Vagina (tissue), 2 donors: Measurements from ENCODE around the gene C3. TPM values are rescaled to one million over a fixed set of nuclear protein-coding genes. Genes with fewer than 3 reads are reported as not detected.
"Not testable (repeated sequence)": the region's sequence is repeated elsewhere in the genome, so short reads cannot be mapped to it uniquely, and the experiment has no call there.

Experiments used
- DNase-seq, 2 donors: peaks; one replicate each; pipeline ENCODE4 v3.0.0-alpha.2; 2017; ENCODE audit errors: extremely low spot score in 2 of 2
- H3K27ac ChIP-seq: fragments of 200-600 bp; sonication (generic); one replicate; pipeline ENCODE4 v1.5.1; 2019
- H3K27me3 ChIP-seq: fragments of 200-600 bp; sonication (generic); one replicate; pipeline ENCODE4 v1.5.1; 2019
- H3K36me3 ChIP-seq, 2 donors: fragments of 200-600 bp; sonication (generic); one replicate each; pipeline ENCODE4 v1.5.1; 2017 to 2019
- H3K4me1 ChIP-seq: fragments of 200-600 bp; sonication (generic); one replicate; pipeline ENCODE4 v1.5.1; 2019
- H3K4me3 ChIP-seq, 2 donors: fragments of 200-600 bp; sonication (generic); 1 replicate in 1 of 2; 2 replicates in 1 of 2; pipeline ENCODE4 v1.5.1; 2016 to 2019
- H3K9me3 ChIP-seq: fragments of 200-600 bp; sonication (generic); one replicate; pipeline ENCODE4 v1.5.1; 2019
- CTCF ChIP-seq, 3 experiments: fragments of 450-650 bp in 2 of 3; fragments of 200-600 bp in 1 of 3; sonication (generic) in 1 of 3; IDR thresholded peaks; one replicate each; pipeline ENCODE4 v1.5.1; 2017 to 2019; ENCODE audit warnings: antibody characterized with exemption in 3 of 3, mild to moderate bottlenecking in 2 of 3, moderate library complexity in 2 of 3
- POLR2A ChIP-seq, 2 donors: fragments of 450-650 bp; IDR thresholded peaks; one replicate each; pipeline ENCODE4 v1.6.1; 2017; ENCODE audit warnings: antibody characterized with exemption in 2 of 2, mild to moderate bottlenecking in 2 of 2, moderate library complexity in 2 of 2
- POLR2AphosphoS5 ChIP-seq, 2 donors: sonication (generic); formaldehyde crosslinking; IDR thresholded peaks; one replicate each; pipeline ENCODE4 v1.9.0; 2017; ENCODE audit warnings: antibody characterized with exemption in 2 of 2, mild to moderate bottlenecking in 2 of 2, low read depth in 1 of 2; ENCODE audit not compliant: insufficient read depth in 1 of 2
- intact Hi-C: fragments of 100-400 bp; cut with DNase I; formaldehyde crosslinking; loops from one replicate; pipeline ENCODE4 v1.15.1; 2023
- microRNA-seq: library from miRNA; unstranded; fragments of <30 nt; microRNA quantifications from one replicate; pipeline ENCODE4, GENCODE V29; 2017; ENCODE audit warnings: borderline number of aligned reads, borderline replicate concordance
- total RNA-seq: library from RNA; depleted of rRNA; stranded (reverse); fragments of >200 nt; gene quantifications from one replicate; pipeline ENCODE4 v1.2.3, GENCODE V29; 2016

The C3 gene
- total RNA-seq, 1 donor from 2014 or later = 1,239 TPM

- not testable (repeated sequence) for H3K4me3 ChIP-seq, H3K36me3 ChIP-seq, H3K9me3 ChIP-seq, H3K4me1 ChIP-seq, H3K27me3 ChIP-seq, DNase-seq, H3K27ac ChIP-seq
- TF ChIP-seq CTCF (IDR thresholded peaks at IDR 0.05) = peak; percentile 15 to 43 (median 24)
- intact Hi-C loops = loop anchor here (5.0 kb wide), 2 partner anchors 219 to 234 kb away; no protein-coding TSS in a partner anchor
Measured at GRCh38 chr19:6632747-6633455, 87.5 kb downstream of the C3 start.

GRCh38 chr19:6632002-6632621, 88.3 kb downstream of the C3 start:
- H3K4me1 ChIP-seq = no peaks in the 10 kb centered on the region
- TF ChIP-seq POLR2AphosphoS5 (IDR thresholded peaks at IDR 0.05; ENCODE audit: insufficient read depth in 1 of 2, low read depth in 1 of 2) = peak in 1 of 2 donors; percentile 38
- TF ChIP-seq CTCF (IDR thresholded peaks at IDR 0.05) = peak; percentile 75 to 85 (median 79)
- no peak for TF ChIP-seq POLR2A (IDR thresholded peaks at IDR 0.05)
- no peak overlapping the region for H3K4me3 ChIP-seq
- intact Hi-C loops = loop anchor here (5.0 kb wide), 2 partner anchors 220 to 235 kb away; no protein-coding TSS in a partner anchor
- DNase-seq = no peak
- no peak overlapping the region for H3K27ac ChIP-seq
- no peaks in the 10 kb centered on the region for H3K9me3 ChIP-seq
- H3K36me3 ChIP-seq = no peaks in the 10 kb centered on the region
- H3K27me3 ChIP-seq = no peaks in the 10 kb centered on the region

Small RNA genes lying within 50 kb of the gene (microRNA-seq; reads per million reads assigned to microRNA genes)
- gene MIR6791 = not detected

Other genes with a start within 250 kb of the C3 start
- 2.9 TPM for gene DENND1C, start 238.9 kb downstream of the C3 start, total RNA-seq
- 5.6 TPM for gene TUBB4A, start 218.3 kb downstream of the C3 start, total RNA-seq
- gene TNFSF9, start 189.6 kb downstream of the C3 start, total RNA-seq = 7.9 TPM
- gene CD70, start 129.5 kb downstream of the C3 start, total RNA-seq = not detected
- gene TNFSF14, start 50.5 kb downstream of the C3 start, total RNA-seq = 1.7 TPM
- 62.9 TPM for gene GPR108, start 16.9 kb upstream of the C3 start, total RNA-seq
- 129 TPM for gene TRIP10, start 19.0 kb upstream of the C3 start, total RNA-seq
- 21.9 TPM for gene SH2D3A, start 46.8 kb upstream of the C3 start, total RNA-seq
- gene VAV1, start 52.1 kb upstream of the C3 start, total RNA-seq = 5.9 TPM
- not detected for gene ADGRE1, start 166.9 kb upstream of the C3 start, total RNA-seq